Ascending aorta (tissue), 2 donors: ENCODE results near the gene SYT4. TPM values are rescaled to one million over a fixed set of nuclear protein-coding genes. Genes with fewer than 3 reads are reported as not detected.

Source experiments
- DNase-seq, 2 donors: peaks; one replicate each; pipeline ENCODE4 v3.0.0-alpha.2; 2019; ENCODE audit warnings: low spot score in 2 of 2
- H3K27ac ChIP-seq, 2 donors: fragments of 200-600 bp; sonication (generic); one replicate each; pipeline ENCODE4 v1.5.1; 2016 to 2017; ENCODE audit warnings: mild to moderate bottlenecking in 1 of 2
- H3K27me3 ChIP-seq: fragments of 200-600 bp; sonication (generic); one replicate; pipeline ENCODE4 v1.5.1; 2017
- H3K36me3 ChIP-seq, 2 donors: fragments of 200-600 bp; sonication (generic); one replicate each; pipeline ENCODE4 v1.5.1; 2016
- H3K4me1 ChIP-seq, 2 donors: fragments of 200-600 bp; sonication (generic); one replicate each; pipeline ENCODE4 v1.5.1; 2016 to 2017; ENCODE audit warnings: mild to moderate bottlenecking in 1 of 2
- H3K4me3 ChIP-seq, 2 donors: fragments of 200-600 bp; sonication (generic); one replicate each; pipeline ENCODE4 v1.5.1; 2016 to 2017; ENCODE audit warnings: mild to moderate bottlenecking in 1 of 2
- H3K9me3 ChIP-seq, 2 donors: fragments of 200-600 bp; sonication (generic); one replicate each; pipeline ENCODE4 v1.5.1; 2016
- intact Hi-C: fragments of 100-400 bp; cut with DNase I; formaldehyde crosslinking; loops from one replicate; pipeline ENCODE4 v1.15.1; 2023
- total RNA-seq: library from RNA; depleted of rRNA; stranded (reverse); fragments of >200 nt; gene quantifications from one replicate; pipeline ENCODE4 v1.1.0, GENCODE V29; 2016
- TF ChIP-seq, protein P1 (sequence below), 3 experiments: fragments of 200-600 bp in 2 of 3; fragments of 450-650 bp in 1 of 3; sonication (generic) in 2 of 3; IDR thresholded peaks; one replicate each; pipeline ENCODE4 v1.5.1; 2016 to 2019; ENCODE audit warnings: antibody characterized with exemption in 3 of 3, mild to moderate bottlenecking in 1 of 3, moderate library complexity in 1 of 3

Gene SYT4
- total RNA-seq, 1 donor from 2014 or later: not detected

DNA sequence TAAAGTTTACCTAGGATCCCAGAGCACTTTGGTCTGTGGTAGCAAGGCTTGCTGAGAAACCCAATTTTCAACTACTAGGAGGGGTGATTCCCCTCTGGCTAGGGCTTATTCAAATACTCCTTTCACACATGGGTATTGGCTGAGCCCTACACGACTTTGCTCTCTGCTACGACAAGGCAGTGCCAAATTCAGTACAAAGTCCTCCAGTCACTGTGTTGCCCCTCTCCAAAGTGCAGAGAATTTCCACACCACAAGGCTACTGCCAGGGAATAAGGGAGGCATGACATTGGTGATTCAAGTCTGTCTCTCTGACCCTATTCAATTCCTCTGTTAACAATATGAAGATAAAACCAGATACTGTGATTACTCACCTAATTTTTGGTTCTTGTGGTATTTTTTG is 38.9 kb downstream of the SYT4 start:
- Histone ChIP-seq H3K9me3 (no peaks in the 10 kb centered on the region), H3K27ac (no peak overlapping the region), H3K36me3 (no peaks in the 10 kb centered on the region), H3K4me1 (no peaks in the 10 kb centered on the region), H3K4me3 (no peak overlapping the region), H3K27me3 (no peaks in the 10 kb centered on the region)
- intact Hi-C loops: no loop called here
- TF ChIP-seq, protein P1, sequence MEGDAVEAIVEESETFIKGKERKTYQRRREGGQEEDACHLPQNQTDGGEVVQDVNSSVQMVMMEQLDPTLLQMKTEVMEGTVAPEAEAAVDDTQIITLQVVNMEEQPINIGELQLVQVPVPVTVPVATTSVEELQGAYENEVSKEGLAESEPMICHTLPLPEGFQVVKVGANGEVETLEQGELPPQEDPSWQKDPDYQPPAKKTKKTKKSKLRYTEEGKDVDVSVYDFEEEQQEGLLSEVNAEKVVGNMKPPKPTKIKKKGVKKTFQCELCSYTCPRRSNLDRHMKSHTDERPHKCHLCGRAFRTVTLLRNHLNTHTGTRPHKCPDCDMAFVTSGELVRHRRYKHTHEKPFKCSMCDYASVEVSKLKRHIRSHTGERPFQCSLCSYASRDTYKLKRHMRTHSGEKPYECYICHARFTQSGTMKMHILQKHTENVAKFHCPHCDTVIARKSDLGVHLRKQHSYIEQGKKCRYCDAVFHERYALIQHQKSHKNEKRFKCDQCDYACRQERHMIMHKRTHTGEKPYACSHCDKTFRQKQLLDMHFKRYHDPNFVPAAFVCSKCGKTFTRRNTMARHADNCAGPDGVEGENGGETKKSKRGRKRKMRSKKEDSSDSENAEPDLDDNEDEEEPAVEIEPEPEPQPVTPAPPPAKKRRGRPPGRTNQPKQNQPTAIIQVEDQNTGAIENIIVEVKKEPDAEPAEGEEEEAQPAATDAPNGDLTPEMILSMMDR (IDR thresholded peaks at IDR 0.05): no peak
- DNase-seq: no peak

DNA sequence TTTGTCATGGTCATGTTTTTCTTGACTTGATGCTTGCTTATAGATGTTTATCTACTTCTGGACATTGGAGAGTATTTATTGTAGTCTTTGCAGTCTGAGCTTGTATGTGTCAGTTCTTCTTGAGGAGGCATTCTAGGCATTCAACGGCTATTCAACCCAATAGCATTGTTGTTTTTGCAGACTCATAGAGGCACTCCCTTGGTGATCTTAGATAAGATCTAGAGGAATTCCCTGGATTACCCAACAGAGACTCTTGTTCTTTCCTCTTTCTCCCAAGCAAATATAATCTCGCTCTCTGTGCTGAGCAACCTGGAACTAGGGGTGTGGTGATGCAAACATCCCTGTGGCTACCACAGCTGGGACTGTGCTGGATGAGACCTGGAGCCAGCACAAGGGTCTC is 40.4 kb downstream of the SYT4 start:
- H3K36me3 ChIP-seq: no peaks in the 10 kb centered on the region
- H3K4me1 ChIP-seq: no peaks in the 10 kb centered on the region
- DNase-seq: no peak
- no peaks in the 10 kb centered on the region for H3K9me3 ChIP-seq
- no peak overlapping the region for H3K27ac ChIP-seq
- intact Hi-C loops: no loop called here
- no peaks in the 10 kb centered on the region for H3K27me3 ChIP-seq
- no peak overlapping the region for H3K4me3 ChIP-seq
- TF ChIP-seq, protein P1 (IDR thresholded peaks at IDR 0.05): no peak

DNA sequence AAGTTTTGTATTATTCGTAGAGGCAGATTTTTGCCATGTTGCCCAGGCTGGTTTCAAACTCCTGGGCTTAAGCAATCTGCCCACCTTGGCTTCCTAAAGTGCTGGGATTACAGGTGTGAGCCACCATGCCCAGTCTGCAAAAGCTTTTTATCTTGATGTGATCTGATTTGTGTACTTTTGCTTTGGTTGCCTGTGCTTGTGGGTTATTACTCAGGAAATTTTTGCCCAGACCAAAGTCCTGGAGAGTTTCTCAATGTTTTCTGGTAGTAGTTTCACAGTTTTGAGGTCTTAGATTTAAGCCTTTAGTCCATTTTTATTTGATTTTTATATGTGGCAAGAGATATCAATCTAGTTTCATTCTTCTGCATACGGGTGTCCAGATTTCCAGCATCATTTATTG is 42.4 kb downstream of the SYT4 start:
- no peak for DNase-seq
- no peaks in the 10 kb centered on the region for H3K27me3 ChIP-seq
- H3K4me1 ChIP-seq: no peaks in the 10 kb centered on the region
- intact Hi-C loops: no loop called here
- TF ChIP-seq, protein P1 (IDR thresholded peaks at IDR 0.05): no peak
- H3K36me3 ChIP-seq: no peaks in the 10 kb centered on the region
- H3K4me3 ChIP-seq: no peak overlapping the region
- H3K9me3 ChIP-seq: no peaks in the 10 kb centered on the region
- no peak overlapping the region for H3K27ac ChIP-seq

DNA sequence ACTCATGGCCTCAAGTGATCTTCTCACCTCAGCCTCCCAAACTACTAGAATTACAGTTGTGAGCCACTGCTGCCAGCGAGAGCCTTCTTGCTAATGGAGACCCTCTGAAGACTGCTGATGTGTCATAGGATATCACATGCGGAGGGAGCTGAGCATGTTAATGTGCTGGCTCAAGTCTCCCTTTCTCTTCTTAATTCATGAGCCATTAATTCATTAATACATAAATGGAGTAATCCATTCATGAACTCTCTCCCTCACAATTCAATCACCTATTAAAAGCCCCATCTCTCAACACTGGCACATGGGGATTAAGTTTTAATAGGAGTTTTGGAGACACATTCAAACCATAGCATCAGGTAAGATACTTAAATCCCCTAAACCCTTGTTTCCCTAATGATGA is 54.8 kb downstream of the SYT4 start:
- TF ChIP-seq, protein P1 (IDR thresholded peaks at IDR 0.05): no peak
- no peak overlapping the region for H3K4me3 ChIP-seq
- H3K36me3 ChIP-seq: no peaks in the 10 kb centered on the region
- no peak for DNase-seq
- H3K4me1 ChIP-seq: no peaks in the 10 kb centered on the region
- no peaks in the 10 kb centered on the region for H3K27me3 ChIP-seq
- no peak overlapping the region for H3K27ac ChIP-seq
- intact Hi-C loops: no loop called here
- no peaks in the 10 kb centered on the region for H3K9me3 ChIP-seq

DNA sequence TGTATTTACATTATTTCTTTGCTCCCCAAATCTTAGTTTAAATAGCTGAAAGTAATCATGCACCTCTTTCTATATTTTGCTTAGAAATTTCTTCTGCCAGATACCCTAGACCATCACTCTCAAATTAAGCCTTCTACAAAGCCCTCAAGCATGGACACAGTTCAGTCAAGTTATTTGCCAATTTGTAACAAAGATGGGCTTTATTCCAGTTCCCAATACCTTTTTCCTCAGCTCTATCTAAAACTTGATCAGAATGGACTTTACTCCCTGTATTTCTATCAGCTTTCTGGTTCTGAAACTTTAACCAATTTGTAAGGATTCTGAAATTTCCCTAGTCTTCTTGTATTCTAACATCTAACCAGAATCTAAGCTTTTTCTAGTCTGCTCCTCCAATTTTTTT is 56.6 kb downstream of the SYT4 start:
- intact Hi-C loops: no loop called here
- Histone ChIP-seq H3K4me1 (no peaks in the 10 kb centered on the region), H3K4me3 (no peak overlapping the region), H3K36me3 (no peaks in the 10 kb centered on the region), H3K27me3 (no peaks in the 10 kb centered on the region), H3K27ac (no peak overlapping the region), H3K9me3 (no peaks in the 10 kb centered on the region)
- no peak for DNase-seq
- TF ChIP-seq, protein P1 (IDR thresholded peaks at IDR 0.05): no peak

Other genes with a start within 250 kb of the SYT4 start
- gene RIT2, start 161.8 kb downstream of the SYT4 start, total RNA-seq: not detected